ENCODE results near the gene USP49. TPM values are rescaled to one million over a fixed set of nuclear protein-coding genes. Genes with fewer than 3 reads are reported as not detected.

USP49 gene
- total RNA-seq, 4 donors from 2014 or later, result 2.9 to 17.1 (median 4.1) TPM

- peak overlapping the region; percentile 89 for H3K4me3 ChIP-seq
- H3K27ac ChIP-seq, result peak overlapping the region; percentile 74
- H3K27me3 ChIP-seq, result no peaks in the 10 kb centered on the region
- 4% methylated on average over 10 of the region's 16 CpGs for WGBS
- no peak for DNase-seq (ENCODE audit: low spot score in 2 of 2)
- H3K9me3 ChIP-seq, result no peaks in the 10 kb centered on the region
- TF ChIP-seq CTCF (IDR thresholded peaks at IDR 0.05), result no peak
- no peak for TF ChIP-seq EP300 (IDR thresholded peaks at IDR 0.05)
- TF ChIP-seq POLR2AphosphoS5 (IDR thresholded peaks at IDR 0.05), result no peak
- no peak for TF ChIP-seq POLR2A (IDR thresholded peaks at IDR 0.05)
- peaks cover 21% of the 10 kb centered on the region for H3K36me3 ChIP-seq
- peaks cover 37% of the 10 kb centered on the region for H3K4me1 ChIP-seq
These were observed 115.8 kb downstream of the USP49 start for GRCh38 chr6:41779336-41779735.

DNA sequence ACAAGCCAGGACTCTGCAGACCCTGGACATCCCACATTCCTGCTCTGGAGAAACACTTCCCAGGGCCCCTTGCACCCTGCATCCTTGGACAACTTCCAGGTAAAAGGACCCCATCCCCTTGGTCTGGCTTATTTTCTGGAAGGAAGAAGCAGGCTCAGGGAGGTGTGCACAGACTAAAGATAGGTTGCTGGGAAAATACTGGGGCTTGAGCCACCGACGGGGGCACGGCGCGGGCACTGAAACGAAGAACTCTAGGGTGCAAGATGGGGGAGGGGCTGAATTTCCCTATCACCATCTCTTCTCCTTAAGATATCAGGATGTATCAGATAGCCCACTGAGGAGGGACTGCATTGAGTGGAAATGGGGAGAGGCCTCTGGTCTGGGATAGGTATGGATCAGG, 116.3 kb downstream of the USP49 start:
- Histone ChIP-seq H3K36me3 (peaks cover 25% of the 10 kb centered on the region), H3K4me1 (peaks cover 33% of the 10 kb centered on the region), H3K27me3 (no peaks in the 10 kb centered on the region), H3K27ac (no peak overlapping the region), H3K9me3 (no peaks in the 10 kb centered on the region), H3K4me3 (peak overlapping the region; percentile 89)
- TF ChIP-seq EP300 (IDR thresholded peaks at IDR 0.05), result no peak
- TF ChIP-seq POLR2A (IDR thresholded peaks at IDR 0.05), result no peak
- TF ChIP-seq CTCF (IDR thresholded peaks at IDR 0.05), result no peak
- no peak for DNase-seq (ENCODE audit: low spot score in 2 of 2)
- 55% methylated on average over 6 of the region's 6 CpGs for WGBS

- DNase-seq (ENCODE audit: low spot score in 2 of 2), result peak in 1 of 2 donors; percentile 52
- no peak overlapping the region for H3K27ac ChIP-seq
- H3K4me1 ChIP-seq, result peaks cover 30% of the 10 kb centered on the region
These were observed 117.5 kb downstream of the USP49 start for GRCh38 chr6:41777551-41778285.

GRCh38 chr6:41775293-41775882, 119.8 kb downstream of the USP49 start:
- H3K36me3 ChIP-seq, result peaks cover 61% of the 10 kb centered on the region
- no peaks in the 10 kb centered on the region for H3K9me3 ChIP-seq
- TF ChIP-seq POLR2AphosphoS5 (IDR thresholded peaks at IDR 0.05), result no peak
- TF ChIP-seq POLR2A (IDR thresholded peaks at IDR 0.05), result no peak
- TF ChIP-seq EP300 (IDR thresholded peaks at IDR 0.05), result no peak
- TF ChIP-seq CTCF (IDR thresholded peaks at IDR 0.05), result no peak
- peak in 1 of 2 donors; percentile 46 for DNase-seq (ENCODE audit: low spot score in 2 of 2)
- no peak overlapping the region for H3K4me3 ChIP-seq
- no peak overlapping the region for H3K27ac ChIP-seq
- H3K4me1 ChIP-seq, result peaks cover 13% of the 10 kb centered on the region
- H3K27me3 ChIP-seq, result no peaks in the 10 kb centered on the region
- WGBS, result 84% methylated on average over 6 of the region's 13 CpGs

More at GRCh38 chr6:41777551-41778285, 117.5 kb downstream of the USP49 start:
- Histone ChIP-seq H3K9me3 (no peaks in the 10 kb centered on the region), H3K36me3 (peaks cover 37% of the 10 kb centered on the region), H3K4me3 (no peak overlapping the region), H3K27me3 (no peaks in the 10 kb centered on the region)
- WGBS, result 81% methylated on average over 5 of the region's 5 CpGs
- TF ChIP-seq POLR2AphosphoS5 (IDR thresholded peaks at IDR 0.05) (no peak), EP300 (IDR thresholded peaks at IDR 0.05) (no peak), POLR2A (IDR thresholded peaks at IDR 0.05) (no peak), CTCF (IDR thresholded peaks at IDR 0.05) (no peak)

DNA sequence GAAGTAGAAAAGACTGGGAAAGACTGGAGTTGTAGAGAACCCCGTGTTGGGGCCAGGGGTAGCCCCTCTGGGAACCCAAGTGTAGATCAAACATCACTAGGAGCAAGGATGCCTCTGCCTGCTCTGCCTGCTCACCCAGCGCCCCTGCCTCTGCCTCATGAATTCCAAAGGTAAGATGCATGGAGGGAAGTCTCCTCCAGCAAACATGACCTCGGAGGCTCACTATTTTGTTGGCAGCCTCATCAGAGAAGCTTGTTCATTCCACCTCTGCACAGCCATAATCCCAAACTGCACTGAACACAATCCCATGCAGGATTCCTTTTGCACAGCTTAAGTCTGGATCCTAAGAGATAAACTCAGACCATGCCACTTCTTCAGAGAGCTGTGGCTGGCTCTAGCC, 120.3 kb downstream of the USP49 start:
- 81% methylated on average over 3 of the region's 3 CpGs for WGBS
- no peak overlapping the region for H3K27ac ChIP-seq
- no peak for TF ChIP-seq POLR2AphosphoS5 (IDR thresholded peaks at IDR 0.05)
- TF ChIP-seq POLR2A (IDR thresholded peaks at IDR 0.05), result no peak
- no peak for TF ChIP-seq EP300 (IDR thresholded peaks at IDR 0.05)
- no peak for TF ChIP-seq CTCF (IDR thresholded peaks at IDR 0.05)
- H3K27me3 ChIP-seq, result no peaks in the 10 kb centered on the region
- peaks cover 64% of the 10 kb centered on the region for H3K36me3 ChIP-seq
- no peak for DNase-seq (ENCODE audit: low spot score in 2 of 2)
- H3K9me3 ChIP-seq, result no peaks in the 10 kb centered on the region
- H3K4me3 ChIP-seq, result no peak overlapping the region
- peaks cover 10% of the 10 kb centered on the region for H3K4me1 ChIP-seq
